ENCODE results near the gene PSMA4. TPM values are rescaled to one million over a fixed set of nuclear protein-coding genes. Genes with fewer than 3 reads are reported as not detected.
A peak's percentile ranks its signal among the peaks of the same experiment; 100 is the strongest.

PSMA4 gene
- total and polyA plus RNA-seq, 8 donors: 7.2 to 393 (median 162) TPM

- H3K27me3 ChIP-seq: peaks cover 0 to 32% (median 4%) of the 10 kb centered on the region in 3 donors
- 2 to 5% (median 2%) methylated on average over 18 to 19 of the region's 19 CpGs for WGBS, 5 donors
- no peaks in the 10 kb centered on the region for H3K9me3 ChIP-seq
- peaks cover 12 to 20% (median 17%) of the 10 kb centered on the region in 4 donors for H3K4me1 ChIP-seq
- peak overlapping the region in 2 of 5 donors; percentile 71 to 83 for H3K27ac ChIP-seq
- H3K4me3 ChIP-seq: peak overlapping the region; percentile 58 to 65 (median 63)
- intact Hi-C loops (cut with DNase I; ENCODE audit: low total_unique reads): no loop called here
- TF ChIP-seq EP300 (IDR thresholded peaks at IDR 0.05): no peak
- peak in 1 of 7 experiments; percentile 12 for TF ChIP-seq CTCF (IDR thresholded peaks at IDR 0.05)
- no peaks in the 10 kb centered on the region for H3K36me3 ChIP-seq
- DNase-seq: no peak
Measured at GRCh38 chr15:78565951-78566774, 25.9 kb downstream of the PSMA4 start.

DNA sequence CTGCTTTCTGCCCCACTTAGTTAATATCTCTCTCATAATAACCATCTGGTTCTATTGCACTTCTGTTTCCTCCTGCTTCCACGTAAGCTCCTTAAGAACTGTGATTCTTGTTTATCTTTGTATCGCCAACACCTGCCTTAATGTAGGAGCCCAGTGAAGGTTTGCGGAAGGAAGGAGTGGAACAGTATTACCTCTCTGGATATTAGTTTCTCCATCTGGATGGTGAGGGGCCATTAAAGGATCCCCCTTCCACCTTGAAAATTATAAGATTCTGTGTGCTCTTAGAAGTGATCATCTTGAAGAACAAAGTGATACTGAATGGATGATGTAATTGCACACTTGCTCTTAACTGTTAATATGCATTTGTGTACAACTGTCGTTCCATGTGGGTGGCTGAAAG, 27.3 kb downstream of the PSMA4 start:
- no peak overlapping the region for H3K4me3 ChIP-seq
- TF ChIP-seq POLR2A (IDR thresholded peaks at IDR 0.05) (no peak), POLR2AphosphoS5 (IDR thresholded peaks at IDR 0.05) (no peak), EP300 (IDR thresholded peaks at IDR 0.05) (no peak), CTCF (IDR thresholded peaks at IDR 0.05) (no peak)
- intact Hi-C loops (cut with DNase I; ENCODE audit: low total_unique reads): no loop called here

DNA sequence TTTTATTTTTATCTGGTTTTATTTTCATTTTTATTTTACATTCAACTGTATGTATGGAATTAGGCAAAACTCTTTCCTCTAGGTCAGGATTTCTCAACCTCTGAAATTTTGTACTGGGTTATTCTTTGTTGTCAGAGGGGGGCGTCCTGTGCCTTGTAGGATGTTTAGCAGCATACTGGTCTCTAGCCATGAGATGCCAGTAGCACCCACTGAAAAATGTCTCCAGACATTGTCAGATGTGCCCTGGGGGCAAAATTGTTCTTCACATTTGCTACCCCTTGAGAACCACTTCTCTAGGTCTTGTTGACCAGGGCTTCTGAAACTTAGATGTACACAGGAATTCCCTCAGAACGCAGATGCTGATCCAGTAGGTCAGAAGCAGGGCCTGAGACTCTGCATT, 30.5 kb downstream of the PSMA4 start:
- no peak overlapping the region for H3K27ac ChIP-seq
- no peaks in the 10 kb centered on the region for H3K9me3 ChIP-seq
- H3K4me1 ChIP-seq: peaks cover 6 to 11% (median 9%) of the 10 kb centered on the region in 4 donors
- intact Hi-C loops (cut with DNase I; ENCODE audit: low total_unique reads): no loop called here
- WGBS, 5 donors: 82 to 90% (median 88%) methylated on average over 2 of the region's 2 CpGs
- TF ChIP-seq POLR2A (IDR thresholded peaks at IDR 0.05): no peak
- no peak for TF ChIP-seq EP300 (IDR thresholded peaks at IDR 0.05)
- no peak for TF ChIP-seq POLR2AphosphoS5 (IDR thresholded peaks at IDR 0.05)
- TF ChIP-seq CTCF (IDR thresholded peaks at IDR 0.05): no peak
- no peak overlapping the region for H3K4me3 ChIP-seq
- no peak for DNase-seq
- peaks cover 0 to 31% (median 4%) of the 10 kb centered on the region in 3 donors for H3K27me3 ChIP-seq
- no peaks in the 10 kb centered on the region for H3K36me3 ChIP-seq

More for the DNA sequence above, 27.3 kb downstream of the PSMA4 start:
- no peak overlapping the region for H3K27ac ChIP-seq
- H3K9me3 ChIP-seq: no peaks in the 10 kb centered on the region
- peak in 1 of 2 donors; percentile 6 for DNase-seq
- H3K27me3 ChIP-seq: peaks cover 0 to 32% (median 4%) of the 10 kb centered on the region in 3 donors
- peaks cover 12 to 20% (median 17%) of the 10 kb centered on the region in 4 donors for H3K4me1 ChIP-seq
- H3K36me3 ChIP-seq: no peaks in the 10 kb centered on the region
- WGBS, 5 donors: 52 to 60% (median 59%) methylated on average over 4 of the region's 4 CpGs

DNA sequence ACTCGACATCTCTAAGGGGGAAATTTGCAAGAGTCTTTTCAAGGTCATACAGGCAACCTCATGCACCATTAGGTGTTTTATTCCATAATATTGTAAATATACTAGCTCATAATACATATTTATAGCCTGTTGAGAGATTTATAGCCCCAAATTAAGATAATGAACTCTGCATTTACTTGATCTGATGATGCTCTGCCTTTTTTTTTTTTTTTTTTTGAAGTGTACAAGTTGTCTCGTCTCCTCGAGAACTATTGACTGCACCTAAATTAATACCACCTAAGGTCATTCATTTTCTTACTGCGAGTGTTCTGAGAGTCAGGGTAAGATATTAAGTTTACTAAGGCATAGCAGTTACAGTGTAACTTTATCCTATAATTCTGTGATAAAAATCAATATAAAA, 31.1 kb downstream of the PSMA4 start:
- Histone ChIP-seq H3K27ac (no peak overlapping the region), H3K4me3 (no peak overlapping the region), H3K27me3 (peaks cover 0 to 25% (median 4%) of the 10 kb centered on the region in 3 donors), H3K36me3 (no peaks in the 10 kb centered on the region), H3K9me3 (no peaks in the 10 kb centered on the region), H3K4me1 (peaks cover 1 to 4% (median 2%) of the 10 kb centered on the region in 4 donors)
- intact Hi-C loops (cut with DNase I; ENCODE audit: low total_unique reads): no loop called here
- DNase-seq: no peak
- no peak for TF ChIP-seq EP300 (IDR thresholded peaks at IDR 0.05)
- TF ChIP-seq POLR2A (IDR thresholded peaks at IDR 0.05): no peak
- no peak for TF ChIP-seq CTCF (IDR thresholded peaks at IDR 0.05)
- TF ChIP-seq POLR2AphosphoS5 (IDR thresholded peaks at IDR 0.05): no peak
- 74 to 85% (median 83%) methylated on average over 4 of the region's 4 CpGs for WGBS, 5 donors

All from stomach (tissue), 9 donors.